ENCODE results near the gene FLYWCH2.
"Not testable (repeated sequence)": the region's sequence is repeated elsewhere in the genome, so short reads cannot be mapped to it uniquely, and the experiment has no call there.

The FLYWCH2 gene

DNA sequence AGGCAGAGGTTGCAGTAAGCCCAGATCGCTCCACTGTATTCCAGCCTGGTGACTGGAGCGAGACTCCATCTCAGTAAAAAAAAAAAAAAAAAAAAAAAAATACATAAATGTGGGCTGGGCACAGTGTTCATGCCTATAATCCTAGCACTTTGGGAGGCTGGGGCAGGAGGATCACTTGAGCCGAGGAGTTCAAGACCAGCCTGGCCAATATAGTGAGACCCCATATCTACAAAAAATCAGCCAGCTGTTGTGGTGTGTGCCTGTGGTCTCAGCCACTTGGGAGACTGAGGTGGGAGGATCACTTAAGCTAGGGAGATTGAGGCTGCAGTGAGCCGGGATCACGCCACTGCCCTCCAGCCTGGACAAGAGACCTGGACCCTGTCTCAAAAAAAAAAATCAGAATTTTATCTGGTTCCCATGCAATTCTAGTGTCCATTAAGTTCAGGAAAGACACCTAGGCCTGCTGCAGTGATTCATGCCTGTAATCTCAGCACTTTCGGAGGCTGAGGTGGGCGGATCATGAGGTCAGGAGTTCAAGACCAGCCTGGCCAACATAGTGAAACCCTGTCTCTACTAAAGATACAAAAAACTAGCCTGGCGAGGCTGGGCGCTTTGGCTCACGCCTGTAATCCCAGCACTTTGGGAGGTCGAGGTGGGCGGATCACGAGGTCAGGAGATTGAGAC lies 48.4 kb downstream of the FLYWCH2 start:
- Mint-ChIP-seq H3K4me1 (peaks cover 19% of the 10 kb centered on the region), H3K27ac (peak overlapping the region in 1 of 2 donors; percentile 54)
- not testable (repeated sequence) for H3K9me3 Mint-ChIP-seq, H3K27me3 Mint-ChIP-seq, H3K4me3 Mint-ChIP-seq, DNase-seq, ATAC-seq

GRCh38 chr16:2933136-2933535 lies 50.1 kb downstream of the FLYWCH2 start:
- peaks cover 7% of the 10 kb centered on the region for H3K4me1 Mint-ChIP-seq

DNA sequence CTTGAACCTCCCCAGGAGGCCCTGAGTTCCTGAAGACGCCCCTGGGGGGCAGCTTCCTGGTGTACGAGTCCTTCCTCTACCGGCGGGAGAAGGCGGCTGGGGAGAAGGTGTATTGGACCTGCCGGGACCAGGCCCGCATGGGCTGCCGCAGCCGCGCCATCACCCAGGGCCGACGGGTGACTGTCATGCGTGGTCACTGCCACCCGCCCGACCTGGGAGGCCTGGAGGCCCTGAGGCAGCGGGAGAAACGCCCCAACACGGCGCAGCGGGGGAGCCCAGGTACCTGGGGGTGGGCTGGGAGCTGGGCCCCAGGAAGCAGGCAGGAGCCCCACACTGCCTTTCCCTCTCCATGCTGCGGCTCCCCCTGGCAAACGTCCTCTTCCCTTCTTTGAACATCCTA lies 50.7 kb downstream of the FLYWCH2 start:
- peaks cover 7% of the 10 kb centered on the region for H3K4me1 Mint-ChIP-seq

More at GRCh38 chr16:2933136-2933535, 50.1 kb downstream of the FLYWCH2 start:
- Mint-ChIP-seq H3K27ac (no peak overlapping the region), H3K4me3 (no peak overlapping the region), H3K9me3 (no peaks in the 10 kb centered on the region), H3K27me3 (no peaks in the 10 kb centered on the region)
- ATAC-seq (no peak), DNase-seq (no peak)

DNA sequence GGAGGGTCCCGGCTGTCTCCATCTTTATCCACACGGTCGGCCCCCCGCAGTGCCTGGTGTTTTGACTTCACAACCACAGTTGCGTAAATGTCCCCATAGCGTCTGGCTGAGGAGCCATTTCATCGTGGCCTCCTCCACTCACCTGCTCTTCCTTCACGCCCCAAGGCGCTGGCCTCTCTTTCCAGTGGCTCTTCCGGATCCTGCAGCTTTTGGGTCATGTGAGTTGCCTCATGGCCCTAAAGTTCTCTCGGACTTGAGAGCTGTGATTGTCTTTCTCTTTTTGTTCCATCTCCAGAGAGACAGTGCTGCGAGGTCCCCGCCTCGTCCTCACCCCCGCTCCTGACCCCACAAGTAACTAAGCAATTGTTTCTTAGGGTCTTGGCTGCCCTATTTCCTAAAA lies 51.4 kb downstream of the FLYWCH2 start:
- Mint-ChIP-seq H3K4me1 (peaks cover 7% of the 10 kb centered on the region), H3K27me3 (no peaks in the 10 kb centered on the region), H3K27ac (peak overlapping the region; percentile 24 to 72), H3K4me3 (no peak overlapping the region), H3K9me3 (no peaks in the 10 kb centered on the region)
- ATAC-seq (no peak), DNase-seq (no peak)

More for the DNA sequence above, 50.7 kb downstream of the FLYWCH2 start:
- H3K4me3 Mint-ChIP-seq = no peak overlapping the region
- no peaks in the 10 kb centered on the region for H3K27me3 Mint-ChIP-seq
- DNase-seq (no peak), ATAC-seq (no peak)
- H3K9me3 Mint-ChIP-seq = no peaks in the 10 kb centered on the region
- no peak overlapping the region for H3K27ac Mint-ChIP-seq

DNA sequence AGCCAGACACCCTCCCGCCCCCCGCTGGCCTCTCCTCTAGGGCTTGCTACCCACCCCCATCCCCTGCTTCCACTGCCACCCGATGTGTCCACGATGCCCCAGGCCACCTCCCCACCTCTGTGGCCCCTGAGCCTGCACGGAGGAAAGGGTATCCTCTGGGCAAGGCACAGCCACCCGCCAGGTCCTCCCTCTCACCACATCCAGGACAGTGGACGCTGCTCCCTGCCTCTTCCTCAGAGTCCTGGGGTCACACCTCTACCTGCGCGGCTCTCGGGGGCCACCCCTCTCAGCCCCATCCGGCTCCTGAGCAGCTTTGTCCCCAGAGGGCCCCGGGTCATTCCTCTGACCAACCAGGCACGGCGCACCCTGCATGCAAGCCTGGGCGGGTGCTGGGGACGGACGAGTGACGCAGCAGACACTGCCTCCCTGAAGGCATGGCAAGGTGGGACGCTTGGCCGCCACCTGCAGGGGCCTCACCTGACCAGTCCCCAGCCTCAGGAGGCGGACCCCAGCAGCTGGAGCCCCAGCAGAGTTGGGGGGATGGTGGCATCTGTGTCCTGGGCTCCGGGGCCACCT lies 53.5 kb downstream of the FLYWCH2 start:
- H3K27ac Mint-ChIP-seq = peak overlapping the region in 1 of 2 donors; percentile 63
- peaks cover 7% of the 10 kb centered on the region for H3K4me1 Mint-ChIP-seq
- H3K27me3 Mint-ChIP-seq = no peaks in the 10 kb centered on the region
- H3K4me3 Mint-ChIP-seq = no peak overlapping the region
- ATAC-seq (no peak), DNase-seq (no peak)
- no peaks in the 10 kb centered on the region for H3K9me3 Mint-ChIP-seq

GRCh38 chr16:2937170-2937569 lies 54.2 kb downstream of the FLYWCH2 start:
- H3K4me1 Mint-ChIP-seq = peaks cover 7% of the 10 kb centered on the region
- H3K27me3 Mint-ChIP-seq = no peaks in the 10 kb centered on the region
- DNase-seq = no peak
- no peak for ATAC-seq
- H3K4me3 Mint-ChIP-seq = no peak overlapping the region
- no peaks in the 10 kb centered on the region for H3K9me3 Mint-ChIP-seq
- no peak overlapping the region for H3K27ac Mint-ChIP-seq

- Mint-ChIP-seq H3K4me3 (no peak overlapping the region), H3K4me1 (peaks cover 7% of the 10 kb centered on the region), H3K9me3 (no peaks in the 10 kb centered on the region), H3K27me3 (no peaks in the 10 kb centered on the region), H3K27ac (no peak overlapping the region)
- no peak for ATAC-seq
- no peak for DNase-seq
These were observed 55.2 kb downstream of the FLYWCH2 start for GRCh38 chr16:2938206-2938605.

- Mint-ChIP-seq H3K27me3 (no peaks in the 10 kb centered on the region), H3K27ac (no peak overlapping the region), H3K4me3 (no peak overlapping the region), H3K9me3 (no peaks in the 10 kb centered on the region), H3K4me1 (peaks cover 7% of the 10 kb centered on the region)
- DNase-seq (no peak), ATAC-seq (no peak)
These were observed 57.0 kb downstream of the FLYWCH2 start for GRCh38 chr16:2939968-2940367.

GRCh38 chr16:2942045-2942444 lies 59.0 kb downstream of the FLYWCH2 start:
- H3K27ac Mint-ChIP-seq = no peak overlapping the region
- no peaks in the 10 kb centered on the region for H3K4me1 Mint-ChIP-seq
- no peaks in the 10 kb centered on the region for H3K27me3 Mint-ChIP-seq
- no peaks in the 10 kb centered on the region for H3K9me3 Mint-ChIP-seq
- DNase-seq (no peak), ATAC-seq (no peak)
- H3K4me3 Mint-ChIP-seq = no peak overlapping the region

- not testable (repeated sequence) for H3K4me1 Mint-ChIP-seq, DNase-seq, H3K4me3 Mint-ChIP-seq
These were observed 60.7 kb downstream of the FLYWCH2 start for GRCh38 chr16:2943716-2944115.

DNA sequence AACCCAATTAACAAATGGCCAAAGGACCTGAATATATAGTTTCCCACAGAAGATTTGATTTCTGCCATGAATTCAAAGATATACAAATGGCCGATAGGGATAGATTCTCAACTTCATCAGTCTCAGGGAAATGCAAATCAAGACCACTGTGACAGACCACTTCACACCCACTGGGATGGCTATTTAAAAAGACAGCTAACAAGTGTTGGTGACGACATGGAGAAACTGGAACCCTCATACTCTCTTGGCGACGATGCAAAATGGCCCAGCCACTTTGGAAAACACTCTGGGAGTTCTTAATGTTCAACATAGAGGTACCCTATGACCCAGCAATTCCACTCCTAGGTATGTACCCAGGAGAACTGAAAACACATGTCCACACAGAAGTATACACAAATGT lies 63.6 kb downstream of the FLYWCH2 start:
- H3K4me3 Mint-ChIP-seq = no peak overlapping the region

More at GRCh38 chr16:2943716-2944115, 60.7 kb downstream of the FLYWCH2 start:
- not testable (repeated sequence) for H3K27me3 Mint-ChIP-seq, ATAC-seq, H3K27ac Mint-ChIP-seq, H3K9me3 Mint-ChIP-seq

More for the DNA sequence above, 63.6 kb downstream of the FLYWCH2 start:
- H3K9me3 Mint-ChIP-seq = no peaks in the 10 kb centered on the region
- no peaks in the 10 kb centered on the region for H3K27me3 Mint-ChIP-seq
- no peak overlapping the region for H3K27ac Mint-ChIP-seq
- DNase-seq (no peak), ATAC-seq (no peak)
- H3K4me1 Mint-ChIP-seq = peaks cover 4% of the 10 kb centered on the region
